Lung (tissue), 12 donors: ENCODE results near the gene UST. TPM values are rescaled to one million over a fixed set of nuclear protein-coding genes. Genes with fewer than 3 reads are reported as not detected.

ENCODE experiments used
- ATAC-seq: fragments of 200-7000 bp; cut with Tn5 transposase; one replicate; pipeline ENCODE4 v1.9.1; 2020; ENCODE audit warnings: moderate number of reproducible peaks; ENCODE audit not compliant: insufficient read depth, low FRiP score
- DNase-seq, 3 donors: peaks; one replicate each; pipeline ENCODE4 v3.0.0-alpha.2; 2013 to 2017
- H3K27ac ChIP-seq, 2 donors: one replicate each; pipeline ENCODE4 v1.5.1; 2013; ENCODE audit warnings: mild to moderate bottlenecking in 2 of 2, moderate library complexity in 2 of 2, control low read depth in 1 of 2, inconsistent platforms in 1 of 2, low read depth in 1 of 2, low read length in 1 of 2
- H3K27me3 ChIP-seq, 3 donors: one replicate each; pipeline ENCODE4 v1.5.1; 2013; ENCODE audit warnings: low read length in 2 of 3; ENCODE audit not compliant: control insufficient read depth in 3 of 3, insufficient read depth in 3 of 3
- H3K36me3 ChIP-seq, 4 donors: one replicate each; pipeline ENCODE4 v1.5.1; 2013; ENCODE audit warnings: low read length in 4 of 4, mild to moderate bottlenecking in 1 of 4, moderate library complexity in 1 of 4; ENCODE audit not compliant: control insufficient read depth in 4 of 4, insufficient read depth in 4 of 4
- H3K4me1 ChIP-seq, 5 donors: one replicate each; pipeline ENCODE4 v1.5.1; 2013; ENCODE audit warnings: low read length in 5 of 5, mild to moderate bottlenecking in 2 of 5, moderate library complexity in 1 of 5; ENCODE audit not compliant: control insufficient read depth in 5 of 5, insufficient read depth in 5 of 5
- H3K4me3 ChIP-seq: one replicate; pipeline ENCODE4 v1.5.1; 2013; ENCODE audit warnings: mild to moderate bottlenecking, control low read depth, moderate library complexity
- H3K9ac ChIP-seq, 2 donors: one replicate each; pipeline ENCODE4 v1.5.1; 2013; ENCODE audit warnings: low read length in 2 of 2, control low read depth in 1 of 2; ENCODE audit not compliant: insufficient read depth in 1 of 2
- H3K9me3 ChIP-seq, 4 donors: one replicate each; pipeline ENCODE4 v1.5.1; 2013; ENCODE audit warnings: low read length in 3 of 4, mild to moderate bottlenecking in 1 of 4, moderate library complexity in 1 of 4; ENCODE audit not compliant: control insufficient read depth in 4 of 4, insufficient read depth in 3 of 4
- WGBS, 2 donors: extraction: QIAGEN DNeasy Blood & Tissue Kit; methylation state at CpG; one replicate each; pipeline ENCODE4 v1.1.7; 2013; 5-methylcytosine and 5-hydroxymethylcytosine counted together
- polyA plus RNA-seq, 2 donors: library from polyadenylated mRNA; stranded (reverse); fragments of 200-250 nt; gene quantifications; one replicate each; pipeline ENCODE4 v1.2.1, GENCODE V29; 2013
- total RNA-seq, 2 donors: library from RNA; depleted of rRNA in 1 of 2; stranded (reverse); fragments of >200 nt in 1 of 2; gene quantifications; one replicate each; pipeline ENCODE4 v1.2.1, GENCODE V29; 2014 to 2021
- TF ChIP-seq, protein P1 (sequence below): IDR thresholded peaks from 2 replicates; pipeline ENCODE4 v1.5.1; 2012; ENCODE audit warnings: mild to moderate bottlenecking; ENCODE audit errors: control extremely low read depth, extremely low read depth
- donor health status: control.
- donor health status: control.
- donor health status: Bipolar disorder and iron deficiency.
- donor health status: healthy.
- donor health status: DM: yes; HTN: yes; CAD: no.

The UST gene
- total and polyA plus RNA-seq, 4 donors: 4.5 to 24.0 (median 7.1) TPM

DNA sequence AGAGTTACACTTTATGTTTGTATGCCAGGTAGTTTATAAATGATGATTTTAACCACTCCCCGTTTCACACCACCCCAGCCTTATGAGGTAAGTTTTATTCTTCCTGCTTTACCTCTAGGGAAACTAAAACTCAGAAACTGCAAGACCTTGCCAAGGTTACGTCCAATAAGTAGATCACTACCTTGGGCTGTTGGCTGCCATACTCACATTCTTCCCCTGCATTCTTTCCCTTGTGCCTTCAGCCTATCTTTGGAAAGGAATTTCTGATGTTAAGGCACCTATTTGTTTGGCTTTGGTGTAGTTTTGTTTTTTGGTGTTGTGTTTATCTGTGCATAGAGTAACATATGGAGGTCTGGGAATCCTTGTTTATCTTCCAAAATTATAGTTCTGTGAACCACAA, 122.1 kb downstream of the UST start:
- WGBS, 2 donors: 88 to 90% methylated on average over 2 of the region's 2 CpGs
- no peak for ATAC-seq
- no peak overlapping the region for H3K27ac ChIP-seq
- H3K27me3 ChIP-seq: no peaks in the 10 kb centered on the region
- no peak for DNase-seq
- H3K4me1 ChIP-seq: peaks cover 0 to 25% (median 17%) of the 10 kb centered on the region in 5 donors
- H3K9me3 ChIP-seq: no peaks in the 10 kb centered on the region
- no peak overlapping the region for H3K4me3 ChIP-seq
- no peaks in the 10 kb centered on the region for H3K36me3 ChIP-seq
- H3K9ac ChIP-seq: no peak overlapping the region
- TF ChIP-seq, protein P1, sequence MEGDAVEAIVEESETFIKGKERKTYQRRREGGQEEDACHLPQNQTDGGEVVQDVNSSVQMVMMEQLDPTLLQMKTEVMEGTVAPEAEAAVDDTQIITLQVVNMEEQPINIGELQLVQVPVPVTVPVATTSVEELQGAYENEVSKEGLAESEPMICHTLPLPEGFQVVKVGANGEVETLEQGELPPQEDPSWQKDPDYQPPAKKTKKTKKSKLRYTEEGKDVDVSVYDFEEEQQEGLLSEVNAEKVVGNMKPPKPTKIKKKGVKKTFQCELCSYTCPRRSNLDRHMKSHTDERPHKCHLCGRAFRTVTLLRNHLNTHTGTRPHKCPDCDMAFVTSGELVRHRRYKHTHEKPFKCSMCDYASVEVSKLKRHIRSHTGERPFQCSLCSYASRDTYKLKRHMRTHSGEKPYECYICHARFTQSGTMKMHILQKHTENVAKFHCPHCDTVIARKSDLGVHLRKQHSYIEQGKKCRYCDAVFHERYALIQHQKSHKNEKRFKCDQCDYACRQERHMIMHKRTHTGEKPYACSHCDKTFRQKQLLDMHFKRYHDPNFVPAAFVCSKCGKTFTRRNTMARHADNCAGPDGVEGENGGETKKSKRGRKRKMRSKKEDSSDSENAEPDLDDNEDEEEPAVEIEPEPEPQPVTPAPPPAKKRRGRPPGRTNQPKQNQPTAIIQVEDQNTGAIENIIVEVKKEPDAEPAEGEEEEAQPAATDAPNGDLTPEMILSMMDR: no peak

DNA sequence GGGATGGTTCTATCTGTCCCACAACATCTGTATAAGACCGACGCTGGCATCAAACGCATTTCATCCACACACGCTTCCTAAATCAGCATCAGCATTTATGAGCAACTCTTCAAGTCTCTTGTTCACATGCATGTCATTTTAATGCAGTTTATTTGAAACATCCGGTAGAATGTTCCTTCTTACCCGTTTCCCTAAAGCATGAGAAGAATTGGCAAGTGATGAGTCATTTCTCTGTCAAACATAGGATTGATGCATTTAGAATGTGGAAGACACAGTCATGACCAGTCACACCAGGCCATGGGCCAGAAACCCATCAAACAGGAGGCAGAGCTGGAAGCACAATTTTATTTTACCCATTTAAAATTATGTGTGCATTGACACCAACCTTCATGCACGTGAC, 122.8 kb downstream of the UST start:
- no peaks in the 10 kb centered on the region for H3K27me3 ChIP-seq
- H3K4me1 ChIP-seq: peaks cover 0 to 25% (median 17%) of the 10 kb centered on the region in 5 donors
- ATAC-seq (no peak), DNase-seq (peak; percentile 46 to 69 (median 59))
- H3K4me3 ChIP-seq: no peak overlapping the region
- no peaks in the 10 kb centered on the region for H3K36me3 ChIP-seq
- H3K9me3 ChIP-seq: no peaks in the 10 kb centered on the region
- H3K27ac ChIP-seq: no peak overlapping the region
- 77 to 84% methylated on average over 7 of the region's 7 CpGs for WGBS, 2 donors
- TF ChIP-seq, protein P1: no peak
- H3K9ac ChIP-seq: no peak overlapping the region

DNA sequence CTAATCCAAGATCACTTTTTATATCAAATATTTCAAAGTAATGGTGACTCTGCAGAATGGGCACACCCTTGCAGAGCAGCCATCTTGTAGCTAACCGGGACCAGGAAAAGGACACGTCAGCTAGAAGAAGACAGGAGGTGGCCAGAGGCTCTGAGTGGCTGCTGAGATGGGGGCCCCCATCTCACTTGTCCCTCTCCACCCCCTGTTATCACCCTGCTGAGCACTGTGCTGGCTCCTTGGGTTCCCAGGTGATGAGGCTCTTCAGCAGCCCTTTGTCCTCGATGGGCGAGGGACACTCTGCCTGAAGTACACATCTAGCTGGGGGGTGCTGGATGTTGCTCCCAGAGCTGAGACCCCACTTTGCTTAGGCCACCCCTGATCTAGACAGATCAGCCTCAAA, 126.3 kb downstream of the UST start:
- Histone ChIP-seq H3K27ac (no peak overlapping the region), H3K9ac (no peak overlapping the region), H3K36me3 (no peaks in the 10 kb centered on the region), H3K4me3 (no peak overlapping the region), H3K27me3 (no peaks in the 10 kb centered on the region), H3K4me1 (peaks cover 0 to 16% (median 8%) of the 10 kb centered on the region in 5 donors), H3K9me3 (no peaks in the 10 kb centered on the region)
- 87 to 92% methylated on average over 4 of the region's 4 CpGs for WGBS, 2 donors
- no peak for DNase-seq
- ATAC-seq: no peak
- TF ChIP-seq, protein P1: no peak

DNA sequence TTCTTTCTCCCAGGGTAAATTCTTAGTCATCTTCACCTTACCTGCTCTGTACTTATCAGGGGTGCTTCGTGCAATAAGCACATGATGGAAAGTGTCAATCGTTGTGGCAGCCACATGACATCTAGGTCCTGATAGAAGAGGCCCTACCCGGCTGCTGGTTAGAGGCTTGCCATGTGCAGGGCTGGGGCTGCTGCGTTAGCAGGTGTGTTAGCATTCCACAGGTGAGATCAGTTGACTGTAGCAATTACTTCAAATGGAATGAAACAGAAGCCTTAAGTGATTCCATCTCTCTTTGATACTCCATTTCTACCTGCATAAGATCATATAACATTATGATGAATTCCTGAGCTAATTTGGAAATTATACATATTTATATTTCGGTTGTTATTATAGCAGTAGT, 127.0 kb downstream of the UST start:
- H3K27me3 ChIP-seq: no peaks in the 10 kb centered on the region
- no peak overlapping the region for H3K9ac ChIP-seq
- TF ChIP-seq, protein P1: no peak
- no peaks in the 10 kb centered on the region for H3K9me3 ChIP-seq
- no peak for ATAC-seq
- no peak for DNase-seq
- H3K36me3 ChIP-seq: no peaks in the 10 kb centered on the region
- no peak overlapping the region for H3K4me3 ChIP-seq
- no peak overlapping the region for H3K27ac ChIP-seq
- 82 to 88% methylated on average over 5 of the region's 5 CpGs for WGBS, 2 donors
- peaks cover 0 to 13% (median 5%) of the 10 kb centered on the region in 5 donors for H3K4me1 ChIP-seq
